Choroid plexus epithelial cell (primary cell): ENCODE data around the gene ST8SIA4.

Experiments used
- DNase-seq: peaks from one replicate; pipeline ENCODE4 v3.0.0-alpha.2; 2010; ENCODE audit warnings: low read depth
- H3K4me3 ChIP-seq: 2 replicates; pipeline ENCODE4 v1.5.1; 2011; ENCODE audit warnings: low read depth, mild to moderate bottlenecking, control low read depth, low read length, moderate library complexity
- CTCF ChIP-seq: conservative IDR thresholded peaks from 2 replicates; pipeline ENCODE4 v1.5.1; 2011; ENCODE audit warnings: low read depth, mild to moderate bottlenecking, control low read depth, inconsistent platforms, low read length, moderate library complexity

Gene ST8SIA4

GRCh38 chr5:100797861-100798260 is 105.2 kb downstream of the ST8SIA4 start:
- TF ChIP-seq CTCF = no peak
- peak; percentile 34 for DNase-seq
- no peak overlapping the region for H3K4me3 ChIP-seq

- TF ChIP-seq CTCF = no peak
- H3K4me3 ChIP-seq = no peak overlapping the region
- DNase-seq = no peak
Observed at GRCh38 chr5:100796851-100797250, 106.2 kb downstream of the ST8SIA4 start.

GRCh38 chr5:100794844-100795243 is 108.2 kb downstream of the ST8SIA4 start:
- H3K4me3 ChIP-seq = no peak overlapping the region
- no peak for DNase-seq
- no peak for TF ChIP-seq CTCF

GRCh38 chr5:100794218-100794617 is 108.9 kb downstream of the ST8SIA4 start:
- H3K4me3 ChIP-seq = no peak overlapping the region
- DNase-seq = no peak
- TF ChIP-seq CTCF = no peak

GRCh38 chr5:100792781-100793180 is 110.3 kb downstream of the ST8SIA4 start:
- TF ChIP-seq CTCF = no peak
- DNase-seq = peak; percentile 13
- no peak overlapping the region for H3K4me3 ChIP-seq

- no peak for DNase-seq
- TF ChIP-seq CTCF = no peak
- H3K4me3 ChIP-seq = no peak overlapping the region
Observed at GRCh38 chr5:100791391-100791790, 111.7 kb downstream of the ST8SIA4 start.

- H3K4me3 ChIP-seq = no peak overlapping the region
- no peak for TF ChIP-seq CTCF
- DNase-seq = no peak
Observed at GRCh38 chr5:100790951-100791350, 112.1 kb downstream of the ST8SIA4 start.
